ENCODE results near the gene NUDT16L1. TPM values are rescaled to one million over a fixed set of nuclear protein-coding genes. Genes with fewer than 3 reads are reported as not detected.

NUDT16L1 gene
- total and polyA plus RNA-seq, 2 of the 4 experiments (the other 2 are of a cell fraction), result 22.9 to 44.3 TPM

- intact Hi-C loops (cut with micrococcal nuclease), result no loop called here
- Histone ChIP-seq H2AFZ (replicated peaks; ENCODE audit: low read length, poor library complexity) (no peak overlapping the region), H4K91ac (ENCODE audit: insufficient read depth, low read depth, low read length) (no peak overlapping the region), H2BK20ac (ENCODE audit: low read depth, low read length) (no peak overlapping the region), H3K27me3 (ENCODE audit: control insufficient read depth, insufficient read depth, low read length) (no peaks in the 10 kb centered on the region), H4K8ac (ENCODE audit: low read depth in 2 of 2, low read length in 2 of 2) (no peak overlapping the region), H3K18ac (ENCODE audit: low read depth, low read length) (no peak overlapping the region), H3K27ac (ENCODE audit: insufficient read depth, low read length) (no peak overlapping the region), H2AK9ac (replicated peaks; ENCODE audit: low read depth, low read length, poor library complexity) (peak overlapping the region; percentile 28), H3K9ac (ENCODE audit: low read depth, low read length) (no peak overlapping the region), H3K14ac (replicated peaks; ENCODE audit: low read depth, low read length) (no peak overlapping the region), H2BK15ac (ENCODE audit: low read depth, low read length) (no peak overlapping the region), H3K4me2 (ENCODE audit: low read depth, low read length) (no peak overlapping the region), H4K20me1 (ENCODE audit: insufficient read depth, low read length) (peaks cover 31% of the 10 kb centered on the region), H3K9me3 (ENCODE audit: control insufficient read depth, insufficient read depth, low read length) (no peaks in the 10 kb centered on the region), H3K9me1 (ENCODE audit: insufficient read depth, low read length) (no peaks in the 10 kb centered on the region), H4K5ac (ENCODE audit: low read depth, low read length) (no peak overlapping the region), H2BK120ac (ENCODE audit: low read depth, low read length) (no peak overlapping the region), H3K4me3 (ENCODE audit: insufficient read depth, low read depth, low read length) (no peak overlapping the region), H3K56ac (ENCODE audit: extremely low read depth, insufficient read depth, low read length) (no peak overlapping the region), H3K36me3 (ENCODE audit: control insufficient read depth, insufficient read depth, low read length) (peaks cover 64% of the 10 kb centered on the region), H2BK5ac (ENCODE audit: low read depth, low read length, poor library complexity, severe bottlenecking) (no peak overlapping the region), H3K4ac (ENCODE audit: low read depth, low read length) (no peak overlapping the region), H2AK5ac (ENCODE audit: low read depth, low read length) (no peak overlapping the region), H3K79me1 (ENCODE audit: low read depth in 1 of 2, low read length in 2 of 2) (peaks cover 0 to 22% of the 10 kb centered on the region in 2 experiments; a peak in 2 of 4 replicates), H3K4me1 (ENCODE audit: control insufficient read depth, insufficient read depth, low read length) (no peaks in the 10 kb centered on the region), H3K23ac (ENCODE audit: low read depth, low read length) (no peak overlapping the region)
- in situ Hi-C loops (cut with MboI; ENCODE audit: low sequenced_read_pairs), result no loop called here
- TF ChIP-seq FOS (IDR thresholded peaks at IDR 0.05; ENCODE audit: low read depth, low read length), result no peak
- TF ChIP-seq USF2 (IDR thresholded peaks at IDR 0.05; ENCODE audit: low read depth, low read length), result no peak
- no peak for TF ChIP-seq BHLHE40 (IDR thresholded peaks at IDR 0.05; ENCODE audit: low read depth, low read length)
- TF ChIP-seq RAD21 (IDR thresholded peaks at IDR 0.05; ENCODE audit: low read length), result no peak
- no peak for TF ChIP-seq MAZ (IDR thresholded peaks at IDR 0.05; ENCODE audit: borderline replicate concordance, low read depth, low read length)
- no peak for TF ChIP-seq RCOR1 (IDR thresholded peaks at IDR 0.05; ENCODE audit: insufficient replicate concordance, low read length)
- no peak for TF ChIP-seq ELK1 (IDR thresholded peaks at IDR 0.05; ENCODE audit: borderline replicate concordance, low read depth, low read length)
- no peak for TF ChIP-seq CEBPB (IDR thresholded peaks at IDR 0.05; ENCODE audit: low read depth, low read length)
- TF ChIP-seq SMC3 (IDR thresholded peaks at IDR 0.05; ENCODE audit: low read depth, low read length), result no peak
- no peak for TF ChIP-seq CHD1 (IDR thresholded peaks at IDR 0.05; ENCODE audit: low read depth, low read length)
- TF ChIP-seq CTCF (conservative IDR thresholded peaks at IDR 0.05; ENCODE audit: low read depth, low read length), result no peak
- TF ChIP-seq RFX5 (IDR thresholded peaks at IDR 0.05; ENCODE audit: low read depth, low read length), result no peak
- no peak for TF ChIP-seq MAFK (IDR thresholded peaks at IDR 0.05; ENCODE audit: low read depth, low read length)
- TF ChIP-seq MXI1 (IDR thresholded peaks at IDR 0.05; ENCODE audit: borderline replicate concordance, low read depth, low read length), result no peak
- TF ChIP-seq NFE2L2 (IDR thresholded peaks at IDR 0.05; ENCODE audit: low read depth, low read length), result no peak
- no peak for TF ChIP-seq POLR2A (IDR thresholded peaks at IDR 0.05; ENCODE audit: low read depth, low read length)
- no peak for DNase-seq
- BruUV-seq (replicated peaks), result no TSS peak
- CTCF ChIA-PET, result no interaction called here
- POLR2A ChIA-PET (ENCODE audit: unreplicated experiment), result no interaction called here
- dilution Hi-C loops (cut with HindIII; ENCODE audit: low sequenced_read_pairs, unreplicated experiment), result no loop called here
- WGBS, 2 experiments (ENCODE audit: extremely low coverage in 2 of 2, insufficient read length in 1 of 2), result 84% methylated on average over 3 of the region's 6 CpGs; no CpG with 5 or more reads in 1 of the 2 experiments
- ATAC-seq (ENCODE audit: low read depth), result no peak
Observed at GRCh38 chr16:4655801-4656200, 37.6 kb upstream of the NUDT16L1 start.
